HFFc6 (cell line): ENCODE measurements around the gene STH. TPM values are rescaled to one million over a fixed set of nuclear protein-coding genes. Genes with fewer than 3 reads are reported as not detected.
A peak's percentile ranks its signal among the peaks of the same experiment; 100 is the strongest.

Experiments
- DNase-seq: peaks from one replicate; pipeline ENCODE4 v3.0.0-alpha.2; 2018
- H3K27ac Mint-ChIP-seq: 2 replicates; pipeline ENCODE4 v1.8.0; 2020; ENCODE audit warnings: mild to moderate bottlenecking, mixed read lengths
- H3K27me3 Mint-ChIP-seq: 2 replicates; pipeline ENCODE4 v1.8.0; 2021; ENCODE audit warnings: mild to moderate bottlenecking, moderate library complexity, mixed read lengths; ENCODE audit not compliant: insufficient read depth
- H3K36me3 Mint-ChIP-seq: 2 replicates; pipeline ENCODE4 v1.8.0; 2021; ENCODE audit warnings: low read depth, mixed read lengths
- H3K4me1 Mint-ChIP-seq: 2 replicates; pipeline ENCODE4 v1.8.0; 2020; ENCODE audit warnings: low read depth, mixed read lengths
- H3K4me3 Mint-ChIP-seq: 2 replicates; pipeline ENCODE4 v1.8.0; 2020; ENCODE audit warnings: mild to moderate bottlenecking, moderate library complexity, mixed read lengths
- H3K9me3 Mint-ChIP-seq: 2 replicates; pipeline ENCODE4 v1.8.0; 2020; ENCODE audit warnings: mild to moderate bottlenecking, mixed read lengths
- CTCF ChIP-seq: fragments of 200-600 bp; sonication (generic); IDR thresholded peaks from 2 replicates; pipeline ENCODE4 v1.5.0; 2021; ENCODE audit warnings: antibody characterized with exemption, mild to moderate bottlenecking
- total RNA-seq, 6 experiments: library from RNA; stranded (reverse); fragmentation: NEBNext Ultra II Directional; extraction: Animal tissue kit (Norgen Biotek cat#: 25700); gene quantifications; 2 replicates in 1 of 6; 3 replicates in 5 of 6; pipeline ENCODE4 v1.2.3, GENCODE V29; 2021

The STH gene
- total RNA-seq, 6 experiments from 2014 or later = not detected

GRCh38 chr17:46039592-46040186, 40.6 kb downstream of the STH start:
- H3K27me3 Mint-ChIP-seq = peaks cover 6% of the 10 kb centered on the region
- H3K4me3 Mint-ChIP-seq = no peak overlapping the region
- DNase-seq = no peak
- TF ChIP-seq CTCF = no peak
- peaks cover 22% of the 10 kb centered on the region for H3K36me3 Mint-ChIP-seq
- no peaks in the 10 kb centered on the region for H3K9me3 Mint-ChIP-seq
- peaks cover 14% of the 10 kb centered on the region for H3K4me1 Mint-ChIP-seq
- H3K27ac Mint-ChIP-seq = no peak overlapping the region

- no peak for TF ChIP-seq CTCF
- no peaks in the 10 kb centered on the region for H3K9me3 Mint-ChIP-seq
- H3K27ac Mint-ChIP-seq = no peak overlapping the region
- no peak overlapping the region; the same call in 1 of the 2 replicates for H3K4me3 Mint-ChIP-seq
- H3K27me3 Mint-ChIP-seq = peaks cover 2% of the 10 kb centered on the region
- peaks cover 19% of the 10 kb centered on the region for H3K36me3 Mint-ChIP-seq
- no peak for DNase-seq
- peaks cover 20% of the 10 kb centered on the region for H3K4me1 Mint-ChIP-seq
Measured at GRCh38 chr17:46042246-46042645, 43.2 kb downstream of the STH start.

- Mint-ChIP-seq H3K27ac (0 out of 2 replicates have a peak overlapping the region, but pooled peaks have one; percentile 29), H3K36me3 (peaks cover 16% of the 10 kb centered on the region), H3K4me1 (peaks cover 20% of the 10 kb centered on the region), H3K9me3 (no peaks in the 10 kb centered on the region), H3K27me3 (peaks cover 2% of the 10 kb centered on the region), H3K4me3 (no peak overlapping the region)
- no peak for DNase-seq
- TF ChIP-seq CTCF = no peak
Measured at GRCh38 chr17:46042925-46043324, 43.9 kb downstream of the STH start.

GRCh38 chr17:46043606-46044005, 44.6 kb downstream of the STH start:
- no peak overlapping the region for H3K4me3 Mint-ChIP-seq
- H3K36me3 Mint-ChIP-seq = peaks cover 9% of the 10 kb centered on the region
- H3K27ac Mint-ChIP-seq = peak overlapping the region; percentile 29; the same call in 1 of the 2 replicates

GRCh38 chr17:46044286-46044928, 45.4 kb downstream of the STH start:
- peak; percentile 85 for DNase-seq
- H3K27me3 Mint-ChIP-seq = peaks cover 1% of the 10 kb centered on the region
- peaks cover 20% of the 10 kb centered on the region for H3K4me1 Mint-ChIP-seq
- peaks cover 10% of the 10 kb centered on the region for H3K36me3 Mint-ChIP-seq
- H3K4me3 Mint-ChIP-seq = no peak overlapping the region
- TF ChIP-seq CTCF = peak; percentile 92
- peak overlapping the region; percentile 20; the same call in 1 of the 2 replicates for H3K27ac Mint-ChIP-seq
- no peaks in the 10 kb centered on the region for H3K9me3 Mint-ChIP-seq

More at GRCh38 chr17:46043606-46044005, 44.6 kb downstream of the STH start:
- TF ChIP-seq CTCF = no peak
- peaks cover 2% of the 10 kb centered on the region for H3K27me3 Mint-ChIP-seq
- no peak for DNase-seq
- no peaks in the 10 kb centered on the region for H3K9me3 Mint-ChIP-seq
- H3K4me1 Mint-ChIP-seq = peaks cover 20% of the 10 kb centered on the region
